Measurements from ENCODE around the gene KIF3A.

Gene KIF3A

DNA sequence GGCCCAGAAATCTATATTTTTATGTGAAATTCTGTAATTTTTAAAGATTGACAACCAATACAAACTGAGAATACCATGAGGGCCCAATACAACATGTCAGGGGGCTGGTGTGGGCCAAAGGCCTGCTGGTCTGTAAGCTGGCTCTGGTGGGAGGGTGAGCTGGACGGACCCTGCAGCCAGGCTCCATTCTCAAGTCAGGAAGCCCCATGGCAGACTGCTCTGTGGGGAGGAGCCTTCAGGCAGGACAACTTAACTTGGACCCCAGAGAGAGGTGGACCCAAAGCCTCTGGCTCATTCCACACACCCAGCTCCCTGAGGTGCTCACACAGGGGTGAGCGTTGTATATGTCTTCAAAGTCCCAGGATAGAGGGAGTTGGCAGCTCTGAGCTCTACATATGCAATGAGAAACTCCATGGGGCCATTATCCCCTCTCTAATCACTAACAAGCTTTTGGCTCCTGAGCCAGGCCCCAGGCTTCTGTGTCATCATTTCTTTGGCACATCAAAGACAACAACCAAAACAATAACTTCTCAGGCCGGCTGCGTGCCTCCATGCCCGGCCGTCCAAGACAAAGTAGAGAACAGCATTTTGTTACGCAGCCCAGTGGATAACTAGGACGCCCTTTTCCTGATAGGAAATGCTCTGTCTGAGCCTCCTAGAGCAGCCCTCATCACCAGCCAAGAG is 33.3 kb upstream of the KIF3A start:
- Histone ChIP-seq H3K79me2 (ENCODE audit: insufficient read depth, low read length) (peaks cover 43% of the 10 kb centered on the region), H3K27ac (ENCODE audit: low read length) (no peak overlapping the region), H3K9me3 (ENCODE audit: insufficient read depth, low read length, severe bottlenecking) (no peaks in the 10 kb centered on the region), H3K9ac (ENCODE audit: low read depth, low read length) (no peak overlapping the region), H3K27me3 (ENCODE audit: insufficient read depth, low read length, poor library complexity) (no peaks in the 10 kb centered on the region), H4K20me1 (ENCODE audit: insufficient read depth, low read length) (peaks cover 54% of the 10 kb centered on the region), H3K4me1 (ENCODE audit: insufficient read depth, low read length) (peaks cover 7% of the 10 kb centered on the region), H3K36me3 (ENCODE audit: insufficient read depth, low read length) (no peaks in the 10 kb centered on the region), H3K4me3 (ENCODE audit: low read depth in 1 of 2, low read length in 2 of 2) (no peak overlapping the region), H3K4me2 (ENCODE audit: insufficient read depth, low read length) (no peak overlapping the region), H2AFZ (ENCODE audit: low read depth, low read length) (no peak overlapping the region)
- ATAC-seq (ENCODE audit: insufficient read depth, low read depth) (no peak), DNase-seq (no peak)
- TF ChIP-seq, protein P1, sequence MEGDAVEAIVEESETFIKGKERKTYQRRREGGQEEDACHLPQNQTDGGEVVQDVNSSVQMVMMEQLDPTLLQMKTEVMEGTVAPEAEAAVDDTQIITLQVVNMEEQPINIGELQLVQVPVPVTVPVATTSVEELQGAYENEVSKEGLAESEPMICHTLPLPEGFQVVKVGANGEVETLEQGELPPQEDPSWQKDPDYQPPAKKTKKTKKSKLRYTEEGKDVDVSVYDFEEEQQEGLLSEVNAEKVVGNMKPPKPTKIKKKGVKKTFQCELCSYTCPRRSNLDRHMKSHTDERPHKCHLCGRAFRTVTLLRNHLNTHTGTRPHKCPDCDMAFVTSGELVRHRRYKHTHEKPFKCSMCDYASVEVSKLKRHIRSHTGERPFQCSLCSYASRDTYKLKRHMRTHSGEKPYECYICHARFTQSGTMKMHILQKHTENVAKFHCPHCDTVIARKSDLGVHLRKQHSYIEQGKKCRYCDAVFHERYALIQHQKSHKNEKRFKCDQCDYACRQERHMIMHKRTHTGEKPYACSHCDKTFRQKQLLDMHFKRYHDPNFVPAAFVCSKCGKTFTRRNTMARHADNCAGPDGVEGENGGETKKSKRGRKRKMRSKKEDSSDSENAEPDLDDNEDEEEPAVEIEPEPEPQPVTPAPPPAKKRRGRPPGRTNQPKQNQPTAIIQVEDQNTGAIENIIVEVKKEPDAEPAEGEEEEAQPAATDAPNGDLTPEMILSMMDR (IDR thresholded peaks at IDR 0.05; ENCODE audit: borderline replicate concordance, extremely low read depth, low read length, poor library complexity, severe bottlenecking), result no peak
- TF ChIP-seq EZH2 (IDR thresholded peaks at IDR 0.05; ENCODE audit: borderline replicate concordance, low read depth, low read length, severe bottlenecking), result no peak

DNA sequence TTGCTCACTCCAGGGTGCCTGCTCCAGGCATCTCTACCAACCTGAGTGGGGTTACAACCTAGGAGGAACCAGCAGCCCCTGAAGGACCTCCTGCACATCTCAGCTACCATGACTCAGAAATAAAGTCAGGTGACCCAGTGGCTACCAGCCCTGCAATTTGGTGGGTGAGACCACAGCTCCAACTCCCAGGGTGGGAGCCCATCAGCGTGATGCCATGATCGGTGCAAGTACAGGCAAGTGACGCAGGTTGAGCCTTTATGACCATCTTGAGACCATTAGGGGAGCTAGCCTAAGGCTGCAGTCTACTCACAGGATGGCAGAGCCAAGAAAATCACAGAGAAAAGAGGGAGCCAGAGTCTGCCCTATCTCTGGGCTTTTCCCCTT is 31.1 kb upstream of the KIF3A start:
- no peak overlapping the region for H3K4me2 ChIP-seq (ENCODE audit: insufficient read depth, low read length)

DNA sequence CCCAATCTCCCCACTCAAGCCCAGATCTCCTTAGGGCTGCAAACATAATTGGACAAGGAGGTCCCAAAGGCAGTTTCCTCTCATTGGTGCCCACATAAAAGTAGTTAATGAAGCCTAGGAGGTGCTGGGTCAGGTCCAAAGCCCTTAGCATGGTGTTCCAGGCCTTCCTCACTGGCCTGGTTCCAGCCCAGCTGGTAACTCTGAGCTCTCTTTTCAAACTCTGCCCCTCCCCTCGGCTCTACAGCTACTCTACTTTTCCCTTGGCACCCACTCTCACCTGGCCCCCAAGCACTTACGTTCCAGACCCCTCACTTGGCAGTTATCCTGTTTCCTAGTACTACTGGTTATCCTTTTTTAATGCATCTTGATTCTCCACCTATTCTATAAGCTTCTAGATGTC is 29.8 kb upstream of the KIF3A start:
- DNase-seq (no peak), ATAC-seq (ENCODE audit: insufficient read depth, low read depth) (no peak)
- Histone ChIP-seq H3K27me3 (ENCODE audit: insufficient read depth, low read length, poor library complexity) (no peaks in the 10 kb centered on the region), H3K9me3 (ENCODE audit: insufficient read depth, low read length, severe bottlenecking) (no peaks in the 10 kb centered on the region), H3K36me3 (ENCODE audit: insufficient read depth, low read length) (peaks cover 30% of the 10 kb centered on the region), H3K4me3 (ENCODE audit: low read depth in 1 of 2, low read length in 2 of 2) (no peak overlapping the region), H3K4me2 (ENCODE audit: insufficient read depth, low read length) (no peak overlapping the region), H2AFZ (ENCODE audit: low read depth, low read length) (no peak overlapping the region), H3K79me2 (ENCODE audit: insufficient read depth, low read length) (peaks cover 30% of the 10 kb centered on the region), H3K4me1 (ENCODE audit: insufficient read depth, low read length) (no peaks in the 10 kb centered on the region; the same call in 1 of the 2 replicates), H4K20me1 (ENCODE audit: insufficient read depth, low read length) (peaks cover 40% of the 10 kb centered on the region), H3K9ac (ENCODE audit: low read depth, low read length) (no peak overlapping the region), H3K27ac (ENCODE audit: low read length) (no peak overlapping the region)
- TF ChIP-seq, protein P1 (IDR thresholded peaks at IDR 0.05; ENCODE audit: borderline replicate concordance, extremely low read depth, low read length, poor library complexity, severe bottlenecking), result no peak
- TF ChIP-seq EZH2 (IDR thresholded peaks at IDR 0.05; ENCODE audit: borderline replicate concordance, low read depth, low read length, severe bottlenecking), result no peak

More for the DNA sequence above, 31.1 kb upstream of the KIF3A start:
- ATAC-seq (ENCODE audit: insufficient read depth, low read depth), result no peak
- Histone ChIP-seq H3K4me3 (ENCODE audit: low read depth in 1 of 2, low read length in 2 of 2) (no peak overlapping the region), H3K79me2 (ENCODE audit: insufficient read depth, low read length) (peaks cover 30% of the 10 kb centered on the region), H4K20me1 (ENCODE audit: insufficient read depth, low read length) (peaks cover 48% of the 10 kb centered on the region), H3K36me3 (ENCODE audit: insufficient read depth, low read length) (peaks cover 17% of the 10 kb centered on the region), H3K4me1 (ENCODE audit: insufficient read depth, low read length) (no peaks in the 10 kb centered on the region; the same call in 1 of the 2 replicates), H3K9me3 (ENCODE audit: insufficient read depth, low read length, severe bottlenecking) (no peaks in the 10 kb centered on the region), H2AFZ (ENCODE audit: low read depth, low read length) (no peak overlapping the region), H3K27ac (ENCODE audit: low read length) (no peak overlapping the region), H3K9ac (ENCODE audit: low read depth, low read length) (no peak overlapping the region), H3K27me3 (ENCODE audit: insufficient read depth, low read length, poor library complexity) (no peaks in the 10 kb centered on the region)
- no peak for DNase-seq
- no peak for TF ChIP-seq EZH2 (IDR thresholded peaks at IDR 0.05; ENCODE audit: borderline replicate concordance, low read depth, low read length, severe bottlenecking)
- TF ChIP-seq, protein P1 (IDR thresholded peaks at IDR 0.05; ENCODE audit: borderline replicate concordance, extremely low read depth, low read length, poor library complexity, severe bottlenecking), result no peak
